Liver (tissue), 9 donors: ENCODE results near the gene ERC2. TPM values are rescaled to one million over a fixed set of nuclear protein-coding genes. Genes with fewer than 3 reads are reported as not detected.

ENCODE experiments used
- DNase-seq: peaks from one replicate; pipeline ENCODE4 v3.0.0-alpha.2; 2017; ENCODE audit warnings: low spot score
- H3K27ac ChIP-seq, 2 donors: one replicate each; pipeline ENCODE4 v1.7.0; 2013; ENCODE audit warnings: inconsistent platforms in 2 of 2, low read length in 2 of 2, control low read depth in 1 of 2, low read depth in 1 of 2, mild to moderate bottlenecking in 1 of 2
- H3K27me3 ChIP-seq, 4 donors: one replicate each; pipeline versions ENCODE4 v1.6.1 to v1.7.0; 2013; ENCODE audit warnings: low read length in 3 of 4, inconsistent platforms in 1 of 4, mild to moderate bottlenecking in 1 of 4, moderate library complexity in 1 of 4; ENCODE audit not compliant: control insufficient read depth in 4 of 4, insufficient read depth in 4 of 4
- H3K36me3 ChIP-seq, 4 donors: one replicate each; pipeline versions ENCODE4 v1.6.1 to v1.7.0; 2013; ENCODE audit warnings: low read length in 3 of 4, mild to moderate bottlenecking in 3 of 4, low read depth in 1 of 4, moderate library complexity in 1 of 4; ENCODE audit not compliant: control insufficient read depth in 4 of 4, insufficient read depth in 3 of 4
- H3K4me1 ChIP-seq, 4 donors: one replicate each; pipeline versions ENCODE4 v1.6.1 to v1.7.0; 2013; ENCODE audit warnings: low read length in 3 of 4, mild to moderate bottlenecking in 3 of 4, moderate library complexity in 1 of 4; ENCODE audit not compliant: control insufficient read depth in 4 of 4, insufficient read depth in 4 of 4
- H3K4me3 ChIP-seq, 3 donors: one replicate each; pipeline versions ENCODE4 v1.6.1 to v1.7.0; 2013; ENCODE audit warnings: low read length in 3 of 3, control low read depth in 1 of 3, low read depth in 1 of 3, mild to moderate bottlenecking in 1 of 3
- H3K9ac ChIP-seq, 2 donors: one replicate each; pipeline ENCODE4 v1.7.0; 2013; ENCODE audit warnings: low read length in 2 of 2, mild to moderate bottlenecking in 2 of 2, moderate library complexity in 2 of 2, control low read depth in 1 of 2, low read depth in 1 of 2
- H3K9me3 ChIP-seq, 4 donors: one replicate each; pipeline versions ENCODE4 v1.6.1 to v1.7.0; 2013; ENCODE audit warnings: low read length in 3 of 4; ENCODE audit not compliant: control insufficient read depth in 4 of 4
- EGR1 ChIP-seq, 2 donors: IDR thresholded peaks; 2 replicates each; pipeline ENCODE4 v1.6.1; 2016 to 2018; ENCODE audit warnings: antibody characterized with exemption in 2 of 2, low read depth in 2 of 2
- FOXA1 ChIP-seq: IDR thresholded peaks from 2 replicates; pipeline ENCODE4 v1.6.1; 2016; ENCODE audit warnings: antibody characterized with exemption
- FOXA2 ChIP-seq: IDR thresholded peaks from 2 replicates; pipeline ENCODE4 v1.6.1; 2016; ENCODE audit warnings: antibody characterized with exemption
- GABPA ChIP-seq, 2 donors: IDR thresholded peaks in 1 of 2; conservative IDR thresholded peaks in 1 of 2; 2 replicates each; pipeline ENCODE4 v1.6.1; 2016; ENCODE audit warnings: antibody characterized with exemption in 2 of 2, mild to moderate bottlenecking in 1 of 2, moderate library complexity in 1 of 2
- HNF4A ChIP-seq, 2 donors: conservative IDR thresholded peaks; 2 replicates each; pipeline ENCODE4 v1.6.1; 2016; ENCODE audit warnings: antibody characterized with exemption in 2 of 2, mild to moderate bottlenecking in 2 of 2
- JUND ChIP-seq, 2 donors: IDR thresholded peaks; 2 replicates each; pipeline ENCODE4 v1.6.1; 2016; ENCODE audit warnings: antibody characterized with exemption in 2 of 2
- NR2F2 ChIP-seq: IDR thresholded peaks from 2 replicates; pipeline ENCODE4 v1.6.1; 2016; ENCODE audit warnings: antibody characterized with exemption
- RAD21 ChIP-seq, 2 donors: IDR thresholded peaks; 2 replicates each; pipeline ENCODE4 v1.6.1; 2016; ENCODE audit warnings: antibody characterized with exemption in 2 of 2, mild to moderate bottlenecking in 2 of 2
- RXRA ChIP-seq, 2 donors: IDR thresholded peaks; 2 replicates each; pipeline ENCODE4 v1.6.1; 2017 to 2018; ENCODE audit warnings: antibody characterized with exemption in 2 of 2, mild to moderate bottlenecking in 1 of 2
- SP1 ChIP-seq: IDR thresholded peaks from 2 replicates; pipeline ENCODE4 v1.6.1; 2018; ENCODE audit warnings: antibody characterized with exemption, mild to moderate bottlenecking
- TAF1 ChIP-seq: conservative IDR thresholded peaks from 2 replicates; pipeline ENCODE4 v1.6.1; 2016; ENCODE audit warnings: antibody characterized with exemption, mild to moderate bottlenecking
- YY1 ChIP-seq: IDR thresholded peaks from 2 replicates; pipeline ENCODE4 v1.6.1; 2016; ENCODE audit warnings: antibody characterized with exemption, mild to moderate bottlenecking
- WGBS: extraction: QIAGEN DNeasy Blood & Tissue Kit; methylation state at CpG from one replicate; pipeline ENCODE4 v1.1.7; 2013; 5-methylcytosine and 5-hydroxymethylcytosine counted together
- polyA plus RNA-seq, 2 donors: library from polyadenylated mRNA; stranded (reverse) in 1 of 2; unstranded in 1 of 2; fragments of 200-250 nt in 1 of 2; fragments of >200 nt in 1 of 2; fragmentation: Nextera tagmentation in 1 of 2; extraction: Ambion mirVana in 1 of 2; gene quantifications; one replicate each; pipeline versions ENCODE4 v1.2.1 to v1.2.3, GENCODE V29; 2013 to 2015
- total RNA-seq, 2 donors: library from RNA; depleted of rRNA; stranded (reverse); fragments of >200 nt; gene quantifications; one replicate each; pipeline ENCODE4 v1.2.3, GENCODE V29; 2014
- TF ChIP-seq, protein P1 (sequence below): fragments of 150-350 bp; IDR thresholded peaks from 2 replicates; pipeline ENCODE4 v1.5.1; 2017; ENCODE audit warnings: improper control_type of control experiment, low read depth, low read length; ENCODE audit not compliant: missing input control
- TF ChIP-seq, protein P2 (sequence below): IDR thresholded peaks from 2 replicates; pipeline ENCODE4 v1.6.1; 2016; ENCODE audit warnings: antibody characterized with exemption
- TF ChIP-seq, protein P3 (sequence below): IDR thresholded peaks from 2 replicates; pipeline ENCODE4 v1.6.1; 2016; ENCODE audit warnings: antibody characterized with exemption
- donor health status: healthy.
- donor health status: healthy.
- donor health status: healthy.
- donor health status: healthy.
- donor health status: healthy.

Gene ERC2
- total and polyA plus RNA-seq, 4 donors = 0.14 to 0.25 TPM; not detected in 2

DNA sequence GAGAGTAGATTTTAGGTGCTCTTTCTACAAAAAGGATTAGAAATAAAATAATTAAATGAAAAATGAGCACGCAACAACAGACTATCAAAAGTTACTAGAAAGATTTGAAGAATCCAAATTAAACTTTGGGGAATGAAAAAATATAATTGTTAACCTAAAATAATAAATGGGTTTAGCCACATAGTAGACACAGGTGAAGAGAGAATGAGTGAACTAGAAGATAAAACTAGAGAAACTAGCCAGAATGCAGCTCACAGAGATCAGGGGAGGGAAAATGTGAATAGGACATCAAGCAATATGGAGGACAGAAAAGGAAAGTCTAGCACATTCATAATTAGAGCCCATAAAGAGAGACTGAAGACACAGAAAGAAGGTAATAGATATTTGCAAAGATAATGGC is 670.5 kb downstream of the ERC2 start:
- H3K36me3 ChIP-seq = no peaks in the 10 kb centered on the region
- TF ChIP-seq, protein P1, sequence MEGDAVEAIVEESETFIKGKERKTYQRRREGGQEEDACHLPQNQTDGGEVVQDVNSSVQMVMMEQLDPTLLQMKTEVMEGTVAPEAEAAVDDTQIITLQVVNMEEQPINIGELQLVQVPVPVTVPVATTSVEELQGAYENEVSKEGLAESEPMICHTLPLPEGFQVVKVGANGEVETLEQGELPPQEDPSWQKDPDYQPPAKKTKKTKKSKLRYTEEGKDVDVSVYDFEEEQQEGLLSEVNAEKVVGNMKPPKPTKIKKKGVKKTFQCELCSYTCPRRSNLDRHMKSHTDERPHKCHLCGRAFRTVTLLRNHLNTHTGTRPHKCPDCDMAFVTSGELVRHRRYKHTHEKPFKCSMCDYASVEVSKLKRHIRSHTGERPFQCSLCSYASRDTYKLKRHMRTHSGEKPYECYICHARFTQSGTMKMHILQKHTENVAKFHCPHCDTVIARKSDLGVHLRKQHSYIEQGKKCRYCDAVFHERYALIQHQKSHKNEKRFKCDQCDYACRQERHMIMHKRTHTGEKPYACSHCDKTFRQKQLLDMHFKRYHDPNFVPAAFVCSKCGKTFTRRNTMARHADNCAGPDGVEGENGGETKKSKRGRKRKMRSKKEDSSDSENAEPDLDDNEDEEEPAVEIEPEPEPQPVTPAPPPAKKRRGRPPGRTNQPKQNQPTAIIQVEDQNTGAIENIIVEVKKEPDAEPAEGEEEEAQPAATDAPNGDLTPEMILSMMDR = no peak
- TF ChIP-seq JUND (IDR thresholded peaks at IDR 0.05) = no peak
- no peak for TF ChIP-seq GABPA (IDR thresholded peaks at IDR 0.05 in 1 of 2, conservative IDR thresholded peaks at IDR 0.05 in 1 of 2)
- TF ChIP-seq FOXA1 = no peak
- no peak for TF ChIP-seq EGR1 (IDR thresholded peaks at IDR 0.05; ENCODE audit: low read depth in 2 of 2)
- no peak for TF ChIP-seq YY1
- TF ChIP-seq FOXA2 = no peak
- TF ChIP-seq RAD21 (IDR thresholded peaks at IDR 0.05) = no peak
- TF ChIP-seq SP1 = no peak
- no peak for TF ChIP-seq TAF1
- DNase-seq = no peak
- no peak overlapping the region for H3K4me3 ChIP-seq
- no peaks in the 10 kb centered on the region for H3K9me3 ChIP-seq
- no peaks in the 10 kb centered on the region for H3K4me1 ChIP-seq
- peaks cover 0 to 2% (median 0%) of the 10 kb centered on the region in 4 donors for H3K27me3 ChIP-seq
- H3K9ac ChIP-seq = no peak overlapping the region
- no peak overlapping the region for H3K27ac ChIP-seq
- 99% methylated on average over 1 of the region's 1 CpG for WGBS

DNA sequence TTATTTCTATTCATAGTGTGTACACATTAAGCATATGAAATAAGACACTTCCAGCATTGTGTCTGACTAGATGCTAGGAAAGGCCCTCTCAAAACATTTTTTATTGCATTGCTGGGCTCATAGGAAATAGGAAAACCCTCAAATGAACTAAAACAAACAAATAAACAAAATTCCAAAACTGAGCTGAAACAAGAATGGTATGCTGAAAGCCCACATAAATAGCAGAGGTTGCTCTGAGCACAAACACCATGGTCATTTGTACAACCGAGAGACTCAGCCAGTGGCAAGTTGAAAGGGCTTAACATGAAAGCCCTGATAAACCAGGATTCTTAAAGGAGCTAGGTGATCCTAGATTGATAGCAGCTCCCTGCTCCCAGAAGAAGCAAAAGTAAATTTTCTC is 671.2 kb downstream of the ERC2 start:
- no peak for DNase-seq
- Histone ChIP-seq H3K27ac (no peak overlapping the region), H3K9ac (no peak overlapping the region), H3K9me3 (no peaks in the 10 kb centered on the region), H3K4me1 (no peaks in the 10 kb centered on the region), H3K36me3 (no peaks in the 10 kb centered on the region), H3K27me3 (peaks cover 0 to 2% (median 0%) of the 10 kb centered on the region in 4 donors), H3K4me3 (no peak overlapping the region)
- WGBS = 80% methylated on average over 1 of the region's 1 CpG
- TF ChIP-seq RAD21 (IDR thresholded peaks at IDR 0.05) (no peak), RXRA (IDR thresholded peaks at IDR 0.05) (no peak), NR2F2 (no peak), YY1 (no peak), FOXA2 (no peak), JUND (IDR thresholded peaks at IDR 0.05) (no peak), GABPA (IDR thresholded peaks at IDR 0.05 in 1 of 2, conservative IDR thresholded peaks at IDR 0.05 in 1 of 2) (no peak), EGR1 (IDR thresholded peaks at IDR 0.05; ENCODE audit: low read depth in 2 of 2) (no peak), SP1 (no peak), TAF1 (no peak), HNF4A (conservative IDR thresholded peaks at IDR 0.05) (no peak), FOXA1 (no peak)
- TF ChIP-seq, protein P2, sequence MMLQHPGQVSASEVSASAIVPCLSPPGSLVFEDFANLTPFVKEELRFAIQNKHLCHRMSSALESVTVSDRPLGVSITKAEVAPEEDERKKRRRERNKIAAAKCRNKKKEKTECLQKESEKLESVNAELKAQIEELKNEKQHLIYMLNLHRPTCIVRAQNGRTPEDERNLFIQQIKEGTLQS = no peak
- TF ChIP-seq, protein P3, sequence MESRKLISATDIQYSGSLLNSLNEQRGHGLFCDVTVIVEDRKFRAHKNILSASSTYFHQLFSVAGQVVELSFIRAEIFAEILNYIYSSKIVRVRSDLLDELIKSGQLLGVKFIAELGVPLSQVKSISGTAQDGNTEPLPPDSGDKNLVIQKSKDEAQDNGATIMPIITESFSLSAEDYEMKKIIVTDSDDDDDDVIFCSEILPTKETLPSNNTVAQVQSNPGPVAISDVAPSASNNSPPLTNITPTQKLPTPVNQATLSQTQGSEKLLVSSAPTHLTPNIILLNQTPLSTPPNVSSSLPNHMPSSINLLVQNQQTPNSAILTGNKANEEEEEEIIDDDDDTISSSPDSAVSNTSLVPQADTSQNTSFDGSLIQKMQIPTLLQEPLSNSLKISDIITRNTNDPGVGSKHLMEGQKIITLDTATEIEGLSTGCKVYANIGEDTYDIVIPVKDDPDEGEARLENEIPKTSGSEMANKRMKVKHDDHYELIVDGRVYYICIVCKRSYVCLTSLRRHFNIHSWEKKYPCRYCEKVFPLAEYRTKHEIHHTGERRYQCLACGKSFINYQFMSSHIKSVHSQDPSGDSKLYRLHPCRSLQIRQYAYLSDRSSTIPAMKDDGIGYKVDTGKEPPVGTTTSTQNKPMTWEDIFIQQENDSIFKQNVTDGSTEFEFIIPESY = no peak

DNA sequence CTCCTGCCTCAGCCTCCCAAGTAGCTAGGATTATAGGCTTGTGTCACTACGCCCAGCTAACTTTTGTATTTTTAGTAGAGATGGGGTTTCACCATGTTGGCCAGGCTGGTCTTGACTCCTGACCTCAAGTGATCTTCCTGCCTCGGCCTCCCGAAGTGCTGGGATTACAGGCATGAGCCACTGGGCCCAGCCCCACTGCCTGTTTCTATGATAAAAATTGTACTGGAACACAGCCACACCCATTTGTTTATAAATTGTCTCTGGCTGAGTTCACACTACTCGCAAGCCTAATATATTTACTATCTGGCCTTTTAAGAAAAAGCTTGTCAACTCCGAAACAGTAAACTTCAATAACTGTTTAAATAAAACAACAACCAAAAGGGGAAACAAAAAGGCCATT is 671.7 kb downstream of the ERC2 start:
- Histone ChIP-seq H3K27ac (no peak overlapping the region), H3K9ac (no peak overlapping the region), H3K36me3 (no peaks in the 10 kb centered on the region), H3K4me3 (no peak overlapping the region), H3K27me3 (peaks cover 0 to 2% (median 0%) of the 10 kb centered on the region in 4 donors), H3K9me3 (no peaks in the 10 kb centered on the region), H3K4me1 (no peaks in the 10 kb centered on the region)
- no peak for DNase-seq
- TF ChIP-seq TAF1 (no peak), NR2F2 (peak; percentile 18)
- WGBS = 77% methylated on average over 5 of the region's 5 CpGs
